B cell (primary cell): Measurements from ENCODE around the gene MRPS12.

Experiments used
- EZH2 ChIP-seq: IDR thresholded peaks from 2 replicates; pipeline ENCODE4 v1.6.1; 2012; ENCODE audit warnings: borderline replicate concordance, low read depth, mild to moderate bottlenecking, moderate library complexity, low read length; ENCODE audit not compliant: insufficient read depth, poor library complexity, severe bottlenecking
- TF ChIP-seq, protein P1 (sequence below): fragments of 200-600 bp; IDR thresholded peaks from one replicate; pipeline ENCODE4 v1.8.0; 2022; ENCODE audit warnings: antibody characterized with exemption, mild to moderate bottlenecking

DNA sequence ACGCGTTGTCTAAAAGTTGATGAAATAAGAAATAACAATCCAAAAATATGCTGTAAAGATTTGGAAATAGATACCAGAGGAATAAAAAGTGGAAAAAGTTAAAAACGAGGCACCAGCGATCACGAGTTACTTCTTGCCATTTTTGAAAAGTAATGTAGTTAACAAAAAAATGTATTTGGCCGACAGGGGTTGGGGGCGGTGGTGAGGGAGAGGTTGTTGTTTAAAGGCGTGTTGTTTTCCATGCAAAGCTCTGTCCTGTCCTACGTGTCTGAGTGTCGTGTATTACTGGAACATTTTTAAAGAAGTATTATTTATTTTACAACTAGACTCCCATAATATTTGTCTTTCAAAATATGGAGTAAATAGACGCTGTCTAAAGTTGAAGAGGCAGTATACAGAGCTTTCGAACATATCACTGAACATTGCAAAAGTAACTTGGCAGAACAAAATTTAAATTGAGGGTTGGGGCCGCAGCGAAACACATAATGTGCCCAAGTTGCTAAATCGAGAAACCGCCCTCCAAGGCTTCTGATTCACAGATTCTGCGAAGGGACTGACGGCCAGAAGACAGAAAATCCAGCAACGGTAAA, 44.0 kb downstream of the MRPS12 start:
- no peak for TF ChIP-seq EZH2
- TF ChIP-seq, protein P1, sequence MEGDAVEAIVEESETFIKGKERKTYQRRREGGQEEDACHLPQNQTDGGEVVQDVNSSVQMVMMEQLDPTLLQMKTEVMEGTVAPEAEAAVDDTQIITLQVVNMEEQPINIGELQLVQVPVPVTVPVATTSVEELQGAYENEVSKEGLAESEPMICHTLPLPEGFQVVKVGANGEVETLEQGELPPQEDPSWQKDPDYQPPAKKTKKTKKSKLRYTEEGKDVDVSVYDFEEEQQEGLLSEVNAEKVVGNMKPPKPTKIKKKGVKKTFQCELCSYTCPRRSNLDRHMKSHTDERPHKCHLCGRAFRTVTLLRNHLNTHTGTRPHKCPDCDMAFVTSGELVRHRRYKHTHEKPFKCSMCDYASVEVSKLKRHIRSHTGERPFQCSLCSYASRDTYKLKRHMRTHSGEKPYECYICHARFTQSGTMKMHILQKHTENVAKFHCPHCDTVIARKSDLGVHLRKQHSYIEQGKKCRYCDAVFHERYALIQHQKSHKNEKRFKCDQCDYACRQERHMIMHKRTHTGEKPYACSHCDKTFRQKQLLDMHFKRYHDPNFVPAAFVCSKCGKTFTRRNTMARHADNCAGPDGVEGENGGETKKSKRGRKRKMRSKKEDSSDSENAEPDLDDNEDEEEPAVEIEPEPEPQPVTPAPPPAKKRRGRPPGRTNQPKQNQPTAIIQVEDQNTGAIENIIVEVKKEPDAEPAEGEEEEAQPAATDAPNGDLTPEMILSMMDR, result no peak
